HepG2 (cell line): ENCODE measurements around the gene FXYD1. TPM values are rescaled to one million over a fixed set of nuclear protein-coding genes. Genes with fewer than 3 reads are reported as not detected.

Source experiments
- ARNT ChIP-seq: fragments of 450-650 bp; IDR thresholded peaks from 2 replicates; pipeline ENCODE4 v1.6.1; 2017
- ATF7-NPFF ChIP-seq: sonication (generic); formaldehyde crosslinking; IDR thresholded peaks from 2 replicates; pipeline ENCODE4 v1.8.1; 2023; ENCODE audit warnings: mild to moderate bottlenecking, low read depth, missing genetic modification reagents, moderate library complexity
- EZH2 ChIP-seq: conservative IDR thresholded peaks from 2 replicates; pipeline ENCODE4 v1.6.1; 2012; ENCODE audit warnings: mild to moderate bottlenecking, low read depth, low read length, moderate library complexity
- FOXK1 ChIP-seq: sonication (generic); formaldehyde crosslinking; IDR thresholded peaks from 2 replicates; pipeline ENCODE4 v1.4.0; 2020; ENCODE audit warnings: low read depth, missing genetic modification reagents, borderline replicate concordance
- FOXP1 ChIP-seq, 2 experiments: fragments of 450-650 bp in 1 of 2; IDR thresholded peaks; 2 replicates each; pipeline ENCODE4 v1.6.1; 2017 to 2018; ENCODE audit warnings: antibody characterized with exemption in 1 of 2
- MYC ChIP-seq: sonication (generic); formaldehyde crosslinking; IDR thresholded peaks from 2 replicates; pipeline ENCODE4 v1.9.0; 2021; ENCODE audit warnings: missing genetic modification reagents, borderline replicate concordance
- NR2F1 ChIP-seq, 2 experiments: fragments of 450-650 bp in 1 of 2; formaldehyde crosslinking in 1 of 2; IDR thresholded peaks; 2 replicates each; pipeline versions ENCODE4 v1.5.0 to v1.6.1; 2016 to 2020; ENCODE audit warnings: mild to moderate bottlenecking in 1 of 2, missing compliant biosample characterization in 1 of 2, missing genetic modification reagents in 1 of 2, moderate library complexity in 1 of 2
- RXRB ChIP-seq: IDR thresholded peaks from 2 replicates; pipeline ENCODE4 v1.6.1; 2016; ENCODE audit warnings: borderline replicate concordance, missing genetic modification reagents, missing compliant biosample characterization
- TCF12 ChIP-seq, 2 experiments: fragments of 450-650 bp in 1 of 2; sonication (generic) in 1 of 2; formaldehyde crosslinking in 1 of 2; IDR thresholded peaks; 2 replicates each; pipeline versions ENCODE4 v1.6.1 to v1.8.0; 2017 to 2022; ENCODE audit warnings: antibody characterized with exemption in 1 of 2, mild to moderate bottlenecking in 1 of 2, missing genetic modification reagents in 1 of 2, moderate library complexity in 1 of 2
- YEATS4 ChIP-seq: sonication (generic); formaldehyde crosslinking; IDR thresholded peaks from 2 replicates; pipeline ENCODE4 v1.4.0; 2020; ENCODE audit warnings: missing genetic modification reagents, borderline replicate concordance
- ZC3H13 ChIP-seq: sonication (generic); formaldehyde crosslinking; IDR thresholded peaks from 2 replicates; pipeline ENCODE4 v1.8.1; 2023; ENCODE audit warnings: mild to moderate bottlenecking, missing genetic modification reagents, moderate library complexity
- ZNF343 ChIP-seq: sonication (generic); formaldehyde crosslinking; IDR thresholded peaks from 2 replicates; pipeline ENCODE4 v1.4.0; 2020; ENCODE audit warnings: mild to moderate bottlenecking, missing genetic modification reagents
- ZNF431 ChIP-seq: sonication (generic); formaldehyde crosslinking; IDR thresholded peaks from 2 replicates; pipeline ENCODE4 v1.9.0; 2022; ENCODE audit warnings: missing genetic modification reagents, low read depth, mild to moderate bottlenecking, borderline replicate concordance
- ZNF510 ChIP-seq: sonication (generic); formaldehyde crosslinking; IDR thresholded peaks from 2 replicates; pipeline ENCODE4 v1.4.0; 2020; ENCODE audit warnings: low read depth, mild to moderate bottlenecking, missing genetic modification reagents
- ZNF652 ChIP-seq: IDR thresholded peaks from 2 replicates; pipeline ENCODE4 v1.6.1; 2016; ENCODE audit warnings: low read depth, borderline replicate concordance
- polyA plus RNA-seq, 8 experiments: library from polyadenylated mRNA; depleted of rRNA in 3 of 8; stranded (reverse) in 7 of 8; unstranded in 1 of 8; fragments of >200 nt; fragmentation: Illumina TruSeq in 4 of 8; extraction: Trizol in 4 of 8; gene quantifications; 2 replicates each; pipeline versions ENCODE4 v1.2.1 to v1.2.3, GENCODE V29; 2011 to 2016; ENCODE audit warnings: low read depth in 4 of 8, missing spikeins in 1 of 8, mixed read lengths in 1 of 8; ENCODE audit not compliant: insufficient read depth in 1 of 8
- total RNA-seq, 5 experiments: library from RNA; depleted of rRNA; stranded (reverse); fragments of >200 nt; fragmentation: Illumina TruSeq; extraction: Trizol; gene quantifications; 2 replicates each; pipeline ENCODE4 v1.2.3, GENCODE V29; 2016; ENCODE audit warnings: low read depth in 1 of 5
- TF ChIP-seq, protein P1 (sequence below): sonication (generic); formaldehyde crosslinking; IDR thresholded peaks from 2 replicates; pipeline ENCODE4 v1.4.0; 2020; ENCODE audit warnings: missing genetic modification reagents
- TF ChIP-seq, protein P2 (sequence below): sonication (generic); formaldehyde crosslinking; IDR thresholded peaks from 2 replicates; pipeline ENCODE4 v1.5.1; 2020; ENCODE audit warnings: mild to moderate bottlenecking, missing genetic modification reagents, borderline replicate concordance
- TF ChIP-seq, protein P3 (sequence below): sonication (generic); formaldehyde crosslinking; IDR thresholded peaks from 2 replicates; pipeline ENCODE4 v1.5.0; 2020; ENCODE audit warnings: mild to moderate bottlenecking, missing genetic modification reagents

FXYD1 gene
- total and polyA plus RNA-seq, 2 of the 13 experiments (the other 11 are each of a cell fraction or from before 2014, with no cell fraction given) = 31.2 TPM; not detected in 1

DNA sequence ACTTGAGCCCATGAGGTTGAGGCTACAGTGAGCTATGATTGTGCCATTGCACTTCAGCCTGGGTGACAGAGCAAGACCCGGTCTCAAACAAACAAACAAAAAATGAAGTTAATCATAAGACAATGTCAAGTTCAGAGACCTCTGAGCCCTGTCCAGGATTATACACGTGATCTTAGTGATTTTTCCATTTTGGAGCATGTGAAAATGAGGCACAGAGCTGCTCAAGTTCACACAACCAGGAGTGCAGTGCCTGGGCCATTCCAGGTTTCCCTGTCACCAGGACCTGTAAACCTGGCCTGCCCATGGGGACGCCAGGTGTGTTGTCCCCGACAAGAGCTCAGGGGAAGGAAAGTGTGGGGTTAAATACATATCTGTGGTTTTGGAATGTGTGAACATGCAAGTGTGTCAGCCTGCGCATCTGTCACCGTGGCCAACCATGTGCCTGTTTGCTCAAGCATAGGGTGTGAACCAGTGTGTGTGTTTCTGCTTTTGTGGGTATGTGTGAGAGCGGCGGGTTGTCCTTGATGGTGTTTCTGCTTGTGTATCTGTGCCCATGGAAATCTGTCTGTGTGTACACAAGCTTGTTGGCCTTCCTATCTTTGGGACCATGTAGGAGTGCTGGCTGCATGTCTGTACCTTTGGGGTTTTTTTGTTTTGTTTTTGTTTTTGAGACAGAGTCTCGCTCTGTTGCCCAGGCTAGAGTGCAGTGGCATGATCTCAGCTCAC is 1.5 kb upstream of the FXYD1 start (continued):
- peak; percentile 49; the same call in 1 of the 2 replicates for TF ChIP-seq ZNF343 (CRISPR knock-in tag)
- TF ChIP-seq ZNF431 (CRISPR knock-in tag) = no peak
- TF ChIP-seq, protein P1, sequence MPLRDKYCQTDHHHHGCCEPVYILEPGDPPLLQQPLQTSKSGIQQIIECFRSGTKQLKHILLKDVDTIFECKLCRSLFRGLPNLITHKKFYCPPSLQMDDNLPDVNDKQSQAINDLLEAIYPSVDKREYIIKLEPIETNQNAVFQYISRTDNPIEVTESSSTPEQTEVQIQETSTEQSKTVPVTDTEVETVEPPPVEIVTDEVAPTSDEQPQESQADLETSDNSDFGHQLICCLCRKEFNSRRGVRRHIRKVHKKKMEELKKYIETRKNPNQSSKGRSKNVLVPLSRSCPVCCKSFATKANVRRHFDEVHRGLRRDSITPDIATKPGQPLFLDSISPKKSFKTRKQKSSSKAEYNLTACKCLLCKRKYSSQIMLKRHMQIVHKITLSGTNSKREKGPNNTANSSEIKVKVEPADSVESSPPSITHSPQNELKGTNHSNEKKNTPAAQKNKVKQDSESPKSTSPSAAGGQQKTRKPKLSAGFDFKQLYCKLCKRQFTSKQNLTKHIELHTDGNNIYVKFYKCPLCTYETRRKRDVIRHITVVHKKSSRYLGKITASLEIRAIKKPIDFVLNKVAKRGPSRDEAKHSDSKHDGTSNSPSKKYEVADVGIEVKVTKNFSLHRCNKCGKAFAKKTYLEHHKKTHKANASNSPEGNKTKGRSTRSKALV = 0 out of 2 replicates have a peak, but pooled peaks have one; percentile 41
- peak; percentile 36; the same call in 1 of the 2 replicates for TF ChIP-seq YEATS4 (CRISPR knock-in tag)
- TF ChIP-seq TCF12 (IDR thresholded peaks at IDR 0.05) = no peak
- TF ChIP-seq TCF12 (CRISPR knock-in tag; IDR thresholded peaks at IDR 0.05) = 0 out of 2 replicates have a peak, but pooled peaks have one; percentile 28
- peak; percentile 88 for TF ChIP-seq ZNF652 (CRISPR knock-in tag)
- TF ChIP-seq FOXP1 (IDR thresholded peaks at IDR 0.05) = no peak
- TF ChIP-seq FOXP1 (CRISPR knock-in tag; IDR thresholded peaks at IDR 0.05) = peak; percentile 47; the same call in 1 of the 2 replicates
- TF ChIP-seq ZC3H13 = no peak
- TF ChIP-seq, protein P2, sequence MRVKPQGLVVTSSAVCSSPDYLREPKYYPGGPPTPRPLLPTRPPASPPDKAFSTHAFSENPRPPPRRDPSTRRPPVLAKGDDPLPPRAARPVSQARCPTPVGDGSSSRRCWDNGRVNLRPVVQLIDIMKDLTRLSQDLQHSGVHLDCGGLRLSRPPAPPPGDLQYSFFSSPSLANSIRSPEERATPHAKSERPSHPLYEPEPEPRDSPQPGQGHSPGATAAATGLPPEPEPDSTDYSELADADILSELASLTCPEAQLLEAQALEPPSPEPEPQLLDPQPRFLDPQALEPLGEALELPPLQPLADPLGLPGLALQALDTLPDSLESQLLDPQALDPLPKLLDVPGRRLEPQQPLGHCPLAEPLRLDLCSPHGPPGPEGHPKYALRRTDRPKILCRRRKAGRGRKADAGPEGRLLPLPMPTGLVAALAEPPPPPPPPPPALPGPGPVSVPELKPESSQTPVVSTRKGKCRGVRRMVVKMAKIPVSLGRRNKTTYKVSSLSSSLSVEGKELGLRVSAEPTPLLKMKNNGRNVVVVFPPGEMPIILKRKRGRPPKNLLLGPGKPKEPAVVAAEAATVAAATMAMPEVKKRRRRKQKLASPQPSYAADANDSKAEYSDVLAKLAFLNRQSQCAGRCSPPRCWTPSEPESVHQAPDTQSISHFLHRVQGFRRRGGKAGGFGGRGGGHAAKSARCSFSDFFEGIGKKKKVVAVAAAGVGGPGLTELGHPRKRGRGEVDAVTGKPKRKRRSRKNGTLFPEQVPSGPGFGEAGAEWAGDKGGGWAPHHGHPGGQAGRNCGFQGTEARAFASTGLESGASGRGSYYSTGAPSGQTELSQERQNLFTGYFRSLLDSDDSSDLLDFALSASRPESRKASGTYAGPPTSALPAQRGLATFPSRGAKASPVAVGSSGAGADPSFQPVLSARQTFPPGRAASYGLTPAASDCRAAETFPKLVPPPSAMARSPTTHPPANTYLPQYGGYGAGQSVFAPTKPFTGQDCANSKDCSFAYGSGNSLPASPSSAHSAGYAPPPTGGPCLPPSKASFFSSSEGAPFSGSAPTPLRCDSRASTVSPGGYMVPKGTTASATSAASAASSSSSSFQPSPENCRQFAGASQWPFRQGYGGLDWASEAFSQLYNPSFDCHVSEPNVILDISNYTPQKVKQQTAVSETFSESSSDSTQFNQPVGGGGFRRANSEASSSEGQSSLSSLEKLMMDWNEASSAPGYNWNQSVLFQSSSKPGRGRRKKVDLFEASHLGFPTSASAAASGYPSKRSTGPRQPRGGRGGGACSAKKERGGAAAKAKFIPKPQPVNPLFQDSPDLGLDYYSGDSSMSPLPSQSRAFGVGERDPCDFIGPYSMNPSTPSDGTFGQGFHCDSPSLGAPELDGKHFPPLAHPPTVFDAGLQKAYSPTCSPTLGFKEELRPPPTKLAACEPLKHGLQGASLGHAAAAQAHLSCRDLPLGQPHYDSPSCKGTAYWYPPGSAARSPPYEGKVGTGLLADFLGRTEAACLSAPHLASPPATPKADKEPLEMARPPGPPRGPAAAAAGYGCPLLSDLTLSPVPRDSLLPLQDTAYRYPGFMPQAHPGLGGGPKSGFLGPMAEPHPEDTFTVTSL (CRISPR knock-in tag) = 0 out of 2 replicates have a peak, but pooled peaks have one; percentile 27
- 0 out of 2 replicates have a peak, but pooled peaks have one; percentile 9 for TF ChIP-seq FOXK1 (CRISPR knock-in tag)
- TF ChIP-seq, protein P3, sequence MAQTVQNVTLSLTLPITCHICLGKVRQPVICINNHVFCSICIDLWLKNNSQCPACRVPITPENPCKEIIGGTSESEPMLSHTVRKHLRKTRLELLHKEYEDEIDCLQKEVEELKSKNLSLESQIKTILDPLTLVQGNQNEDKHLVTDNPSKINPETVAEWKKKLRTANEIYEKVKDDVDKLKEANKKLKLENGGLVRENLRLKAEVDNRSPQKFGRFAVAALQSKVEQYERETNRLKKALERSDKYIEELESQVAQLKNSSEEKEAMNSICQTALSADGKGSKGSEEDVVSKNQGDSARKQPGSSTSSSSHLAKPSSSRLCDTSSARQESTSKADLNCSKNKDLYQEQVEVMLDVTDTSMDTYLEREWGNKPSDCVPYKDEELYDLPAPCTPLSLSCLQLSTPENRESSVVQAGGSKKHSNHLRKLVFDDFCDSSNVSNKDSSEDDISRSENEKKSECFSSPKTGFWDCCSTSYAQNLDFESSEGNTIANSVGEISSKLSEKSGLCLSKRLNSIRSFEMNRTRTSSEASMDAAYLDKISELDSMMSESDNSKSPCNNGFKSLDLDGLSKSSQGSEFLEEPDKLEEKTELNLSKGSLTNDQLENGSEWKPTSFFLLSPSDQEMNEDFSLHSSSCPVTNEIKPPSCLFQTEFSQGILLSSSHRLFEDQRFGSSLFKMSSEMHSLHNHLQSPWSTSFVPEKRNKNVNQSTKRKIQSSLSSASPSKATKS (CRISPR knock-in tag) = no peak
- peak; percentile 48; the same call in 1 of the 2 replicates for TF ChIP-seq ZNF510
- TF ChIP-seq ATF7-NPFF = no peak
- TF ChIP-seq NR2F1 (CRISPR knock-in tag; IDR thresholded peaks at IDR 0.05) = peak; percentile 33 to 47; a peak in 1 of 4 replicates
- peak; percentile 34; the same call in 1 of the 2 replicates for TF ChIP-seq MYC
- no peak for TF ChIP-seq ARNT
- TF ChIP-seq EZH2 = no peak
- peak; percentile 86; the same call in 1 of the 2 replicates for TF ChIP-seq RXRB (CRISPR knock-in tag)
